B cell (primary cell): Measurements from ENCODE around the gene TXNRD1. TPM values are rescaled to one million over a fixed set of nuclear protein-coding genes. Genes with fewer than 3 reads are reported as not detected.

ENCODE experiments used
- ATAC-seq: fragments of 200-7000 bp; cut with Tn5 transposase; one replicate; pipeline ENCODE4 v1.10.0; 2021; ENCODE audit warnings: low read depth, mild to moderate bottlenecking, moderate number of reproducible peaks, moderate library complexity
- CTCF ChIA-PET: fragments of 350-600 bp; sonication (Branson Sonifier 250); formaldehyde crosslinking; loops from one replicate; lab custom pipeline; 2021; ENCODE audit warnings: antibody characterized with exemption, inconsistent platforms; lab: Charles Lee
- POLR2A ChIA-PET: fragments of 350-600 bp; sonication (Branson Sonifier 250); formaldehyde crosslinking; loops from one replicate; lab custom pipeline; 2021; ENCODE audit warnings: antibody characterized with exemption; lab: Charles Lee
- DNase-seq: peaks from one replicate; pipeline ENCODE4 v3.0.0; 2013
- H2AFZ ChIP-seq: 2 replicates; pipeline ENCODE4 v1.6.1; 2012; ENCODE audit warnings: mild to moderate bottlenecking, low read depth, low read length; ENCODE audit not compliant: insufficient read depth, poor library complexity, severe bottlenecking
- H3K27ac ChIP-seq, 2 donors: 1 replicate in 1 of 2; 2 replicates in 1 of 2; pipeline ENCODE4 v1.5.1; 2012 to 2013; ENCODE audit warnings: low read length in 2 of 2, mild to moderate bottlenecking in 2 of 2, moderate library complexity in 1 of 2
- H3K27me3 ChIP-seq, 4 experiments: fragments of 200-600 bp in 1 of 4; sonication (generic) in 1 of 4; replicated peaks in 1 of 4; 1 replicate in 2 of 4; 2 replicates in 2 of 4; pipeline versions ENCODE4 v1.6.1 to v1.7.0; 2013 to 2016; ENCODE audit warnings: low read length in 3 of 4, mild to moderate bottlenecking in 2 of 4, mixed read lengths in 1 of 4, moderate library complexity in 1 of 4; ENCODE audit not compliant: insufficient read depth in 4 of 4, control insufficient read depth in 3 of 4; ENCODE audit errors: control extremely low read depth in 1 of 4
- H3K36me3 ChIP-seq, 2 experiments: replicated peaks in 1 of 2; 1 replicate in 1 of 2; 2 replicates in 1 of 2; pipeline versions ENCODE4 v1.6.1 to v1.7.1; 2013; ENCODE audit warnings: low read length in 1 of 2; ENCODE audit not compliant: insufficient read depth in 2 of 2, control insufficient read depth in 1 of 2; ENCODE audit errors: control extremely low read depth in 1 of 2, extremely low read depth in 1 of 2
- H3K4me1 ChIP-seq, 2 donors: fragments of 200-600 bp in 1 of 2; sonication (generic) in 1 of 2; 1 replicate in 1 of 2; 2 replicates in 1 of 2; pipeline versions ENCODE4 v1.5.1 to v1.6.1; 2013 to 2017; ENCODE audit warnings: low read length in 2 of 2; ENCODE audit not compliant: control insufficient read depth in 2 of 2, insufficient read depth in 2 of 2
- H3K4me2 ChIP-seq: replicated peaks from 2 replicates; pipeline ENCODE3; 2012; ENCODE audit warnings: mild to moderate bottlenecking, low read depth, low read length; ENCODE audit not compliant: poor library complexity, severe bottlenecking
- H3K4me3 ChIP-seq, 5 experiments: fragments of 200-600 bp in 1 of 5; sonication (generic) in 1 of 5; 1 replicate in 3 of 5; 2 replicates in 2 of 5; pipeline versions ENCODE4 v1.5.1 to v1.7.0; 2011 to 2016; ENCODE audit warnings: low read length in 4 of 5, mild to moderate bottlenecking in 4 of 5, low read depth in 2 of 5, control low read depth in 1 of 5, moderate library complexity in 1 of 5; ENCODE audit not compliant: insufficient read depth in 1 of 5; ENCODE audit errors: control extremely low read depth in 1 of 5, extremely low read depth in 1 of 5
- H3K79me2 ChIP-seq: fragments of 200-600 bp; sonication (generic); one replicate; pipeline ENCODE4 v1.6.0; 2016; ENCODE audit warnings: low read length; ENCODE audit not compliant: control insufficient read depth, insufficient read depth
- H3K9ac ChIP-seq: fragments of 200-600 bp; sonication (generic); 2 replicates; pipeline ENCODE4 v1.6.1; 2017; ENCODE audit warnings: mild to moderate bottlenecking, low read length, moderate library complexity
- H3K9me3 ChIP-seq, 3 donors: one replicate each; pipeline versions ENCODE4 v1.6.1 to v1.7.1; 2013; ENCODE audit warnings: low read length in 2 of 3; ENCODE audit not compliant: control insufficient read depth in 2 of 3, insufficient read depth in 1 of 3; ENCODE audit errors: control extremely low read depth in 1 of 3
- H4K20me1 ChIP-seq: 2 replicates; pipeline ENCODE4 v1.6.0; 2012; ENCODE audit warnings: mild to moderate bottlenecking, low read length; ENCODE audit not compliant: insufficient read depth, control insufficient read depth, poor library complexity, severe bottlenecking
- H3K27ac Mint-ChIP-seq: one replicate; pipeline ENCODE4 v1.8.0; 2021; ENCODE audit warnings: mixed read lengths
- H3K27me3 Mint-ChIP-seq: one replicate; pipeline ENCODE4 v1.8.0; 2021; ENCODE audit warnings: mixed read lengths
- H3K4me1 Mint-ChIP-seq: one replicate; pipeline ENCODE4 v1.8.0; 2021; ENCODE audit warnings: mixed read lengths
- H3K4me3 Mint-ChIP-seq: one replicate; pipeline ENCODE4 v1.8.0; 2021; ENCODE audit warnings: mixed read lengths
- H3K9me3 Mint-ChIP-seq: one replicate; pipeline ENCODE4 v1.8.0; 2022; ENCODE audit warnings: mixed read lengths; ENCODE audit not compliant: insufficient read depth
- CTCF ChIP-seq: fragments of 200-600 bp; IDR thresholded peaks from one replicate; pipeline ENCODE4 v1.8.0; 2022; ENCODE audit warnings: antibody characterized with exemption, mild to moderate bottlenecking
- EZH2 ChIP-seq: IDR thresholded peaks from 2 replicates; pipeline ENCODE4 v1.6.1; 2012; ENCODE audit warnings: borderline replicate concordance, low read depth, mild to moderate bottlenecking, moderate library complexity, low read length; ENCODE audit not compliant: insufficient read depth, poor library complexity, severe bottlenecking
- WGBS: methylation state at CpG from one replicate; pipeline ENCODE4 v1.1.5; 2013; ENCODE audit warnings: missing lambda C conversion rate; ENCODE audit not compliant: insufficient coverage; 5-methylcytosine and 5-hydroxymethylcytosine counted together
- intact Hi-C: fragments of 100-400 bp; cut with micrococcal nuclease; formaldehyde crosslinking; loops from one replicate; pipeline ENCODE4 v1.10.0; 2022
- polyA plus RNA-seq: library from polyadenylated mRNA; depleted of rRNA; stranded (reverse); fragments of >200 nt; gene quantifications from 2 replicates; pipeline ENCODE4 v1.2.3, GENCODE V29; 2012
- total RNA-seq, 2 donors: library from RNA; stranded (reverse); fragments of 120-200 nt in 1 of 2; gene quantifications; 1 replicate in 1 of 2; 2 replicates in 1 of 2; pipeline versions ENCODE4 v1.2.3 to v1.2.4, GENCODE V29; 2013 to 2022

TXNRD1 gene
- total and polyA plus RNA-seq, 2 donors (not counting 1 experiment from before 2014, with no cell fraction given), result 10.1 to 44.6 TPM

DNA sequence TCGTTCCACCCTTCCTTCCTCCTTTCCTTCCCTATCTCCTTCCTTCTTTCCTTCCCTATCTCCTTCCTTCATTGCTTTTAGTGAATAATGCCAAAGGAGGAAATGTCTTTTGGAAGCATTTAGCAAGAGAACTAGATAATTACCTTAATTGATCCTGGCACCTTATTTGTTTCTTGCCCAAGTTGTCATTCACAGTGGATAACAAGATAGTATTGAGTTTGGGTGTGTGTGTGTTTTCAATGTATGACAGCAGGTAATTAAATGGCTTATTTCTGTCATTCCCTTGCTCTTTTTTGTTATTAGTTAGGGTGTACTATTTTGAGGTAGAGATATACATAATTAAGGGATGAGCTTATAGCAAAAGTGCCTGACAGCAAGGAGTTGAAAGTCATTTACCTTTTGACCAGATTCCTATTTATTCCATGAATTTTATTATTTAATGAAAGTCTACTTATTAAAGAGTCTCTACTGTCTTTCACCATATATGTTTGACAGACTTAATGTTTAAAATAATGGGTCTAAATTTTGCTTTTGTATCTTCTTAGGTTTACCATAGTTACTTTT, 118.2 kb downstream of the TXNRD1 start:
- no peaks in the 10 kb centered on the region for H3K27me3 Mint-ChIP-seq
- Histone ChIP-seq H3K27ac (no peak overlapping the region), H3K27me3 (no peaks in the 10 kb centered on the region), H4K20me1 (no peaks in the 10 kb centered on the region), H3K4me1 (no peaks in the 10 kb centered on the region), H2AFZ (no peak overlapping the region), H3K36me3 (peaks cover 4 to 18% of the 10 kb centered on the region in 2 experiments), H3K79me2 (no peaks in the 10 kb centered on the region), H3K9me3 (no peaks in the 10 kb centered on the region), H3K4me3 (no peak overlapping the region), H3K4me2 (no peak overlapping the region), H3K9ac (no peak overlapping the region)
- DNase-seq (no peak), ATAC-seq (no peak)
- POLR2A ChIA-PET, result no interaction called here
- no peak for TF ChIP-seq EZH2
- TF ChIP-seq CTCF, result no peak
- no peak overlapping the region for H3K27ac Mint-ChIP-seq
- H3K4me3 Mint-ChIP-seq, result no peak overlapping the region
- intact Hi-C loops, result no loop called here
- no peaks in the 10 kb centered on the region for H3K4me1 Mint-ChIP-seq
- CTCF ChIA-PET, result no interaction called here
- WGBS, result no CpG with 5 or more reads among the region's 1 CpG
- no peaks in the 10 kb centered on the region for H3K9me3 Mint-ChIP-seq

DNA sequence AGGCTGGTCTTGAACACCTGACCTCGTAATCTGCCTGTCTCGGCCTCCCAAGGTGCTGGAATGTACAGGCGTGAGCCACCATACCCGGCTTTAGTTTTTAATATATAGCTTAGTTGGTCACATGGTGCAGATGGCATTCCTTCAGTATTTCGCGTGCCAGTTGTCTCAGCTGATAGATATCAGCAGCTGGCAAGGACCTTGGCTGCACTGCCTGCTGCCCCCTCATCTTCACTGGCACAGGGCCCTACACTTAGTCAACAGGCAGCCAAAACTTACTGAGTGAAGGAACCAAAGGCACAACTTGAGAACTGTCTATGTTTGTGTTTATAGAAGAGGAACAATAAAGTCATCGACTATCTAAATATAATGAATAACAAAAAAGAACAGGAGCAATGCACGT, 119.0 kb downstream of the TXNRD1 start:
- Histone ChIP-seq H4K20me1 (no peaks in the 10 kb centered on the region), H3K9ac (no peak overlapping the region), H2AFZ (no peak overlapping the region), H3K4me3 (no peak overlapping the region), H3K27ac (no peak overlapping the region), H3K36me3 (peaks cover 4 to 24% of the 10 kb centered on the region in 2 experiments), H3K4me1 (no peaks in the 10 kb centered on the region), H3K27me3 (no peaks in the 10 kb centered on the region), H3K4me2 (no peak overlapping the region), H3K9me3 (no peaks in the 10 kb centered on the region), H3K79me2 (no peaks in the 10 kb centered on the region)
- no peaks in the 10 kb centered on the region for H3K27me3 Mint-ChIP-seq
- ATAC-seq (no peak), DNase-seq (no peak)
- H3K27ac Mint-ChIP-seq, result no peak overlapping the region
- no peaks in the 10 kb centered on the region for H3K9me3 Mint-ChIP-seq
- CTCF ChIA-PET, result no interaction called here
- POLR2A ChIA-PET, result no interaction called here
- TF ChIP-seq CTCF, result no peak
- no peak for TF ChIP-seq EZH2
- no peak overlapping the region for H3K4me3 Mint-ChIP-seq
- no peaks in the 10 kb centered on the region for H3K4me1 Mint-ChIP-seq
- intact Hi-C loops, result no loop called here
- WGBS, result 100% methylated on average over 4 of the region's 8 CpGs
